DOHH2 (cell line): ENCODE data around the gene TMED4.

Experiments
- H3F3A ChIP-seq: fragments of 200-600 bp; sonication (generic), shearing (Covaris generic); 2 replicates; pipeline ENCODE4 v1.6.0; 2016; ENCODE audit warnings: antibody characterized with exemption, mild to moderate bottlenecking; ENCODE audit not compliant: control insufficient read depth, insufficient read depth
- H3K27ac ChIP-seq: fragments of 200-600 bp; sonication (generic); 2 replicates; pipeline ENCODE4 v1.5.1; 2014; ENCODE audit warnings: low read depth, mild to moderate bottlenecking, low read length, moderate library complexity
- H3K27me3 ChIP-seq: fragments of 200-600 bp; sonication (generic); 2 replicates; pipeline ENCODE4 v1.6.1; 2014; ENCODE audit warnings: mild to moderate bottlenecking, low read length, mixed read lengths; ENCODE audit not compliant: control insufficient read depth
- H3K36me3 ChIP-seq: fragments of 200-600 bp; sonication (generic); 2 replicates; pipeline ENCODE4 v1.6.1; 2014; ENCODE audit warnings: mild to moderate bottlenecking, low read length, moderate library complexity, mixed read lengths; ENCODE audit not compliant: control insufficient read depth
- H3K4me1 ChIP-seq: fragments of 200-600 bp; sonication (generic); 2 replicates; pipeline ENCODE4 v1.6.1; 2014; ENCODE audit warnings: mild to moderate bottlenecking, low read length, mixed read lengths; ENCODE audit not compliant: control insufficient read depth
- H3K4me2 ChIP-seq: fragments of 200-600 bp; sonication (generic); 2 replicates; pipeline ENCODE4 v1.6.0; 2014; ENCODE audit warnings: mild to moderate bottlenecking, low read length, moderate library complexity
- H3K4me3 ChIP-seq: fragments of 200-600 bp; sonication (generic); 2 replicates; pipeline ENCODE4 v1.5.1; 2014; ENCODE audit warnings: mild to moderate bottlenecking, low read length, mixed read lengths
- H3K79me2 ChIP-seq: fragments of 200-600 bp; sonication (generic); 2 replicates; pipeline ENCODE4 v1.6.1; 2014; ENCODE audit warnings: mild to moderate bottlenecking, low read length, mixed read lengths; ENCODE audit not compliant: control insufficient read depth
- H3K9me2 ChIP-seq: fragments of 200-600 bp; sonication (generic); replicated peaks from 2 replicates; pipeline ENCODE4 v1.6.1; 2014; ENCODE audit warnings: mild to moderate bottlenecking, low read length, mixed read lengths; ENCODE audit not compliant: control insufficient read depth
- H3K9me3 ChIP-seq: fragments of 200-600 bp; sonication (generic); 2 replicates; pipeline ENCODE4 v1.6.1; 2014; ENCODE audit warnings: antibody characterized with exemption, low read length, mixed read lengths; ENCODE audit not compliant: control insufficient read depth, insufficient read depth
- H4K20me1 ChIP-seq: fragments of 200-600 bp; sonication (generic); 2 replicates; pipeline ENCODE4 v1.6.0; 2014; ENCODE audit warnings: low read depth, mild to moderate bottlenecking, antibody characterized with exemption, low read length, moderate library complexity; ENCODE audit not compliant: control insufficient read depth, insufficient read depth
- CTCF ChIP-seq: fragments of 200-600 bp; sonication (generic); IDR thresholded peaks from one replicate; pipeline ENCODE4 v1.5.1; 2014; ENCODE audit warnings: antibody characterized with exemption, mild to moderate bottlenecking, low read depth, low read length; ENCODE audit not compliant: poor library complexity, severe bottlenecking
- EZH2phosphoT487 ChIP-seq: fragments of 200-600 bp; sonication (generic); IDR thresholded peaks from 2 replicates; pipeline ENCODE4 v1.6.1; 2017; ENCODE audit warnings: borderline replicate concordance, mild to moderate bottlenecking, antibody characterized with exemption, low read length, moderate library complexity, mixed read lengths

TMED4 gene

GRCh38 chr7:44629829-44630522, 47.9 kb upstream of the TMED4 start:
- no peaks in the 10 kb centered on the region for H3K9me3 ChIP-seq

DNA sequence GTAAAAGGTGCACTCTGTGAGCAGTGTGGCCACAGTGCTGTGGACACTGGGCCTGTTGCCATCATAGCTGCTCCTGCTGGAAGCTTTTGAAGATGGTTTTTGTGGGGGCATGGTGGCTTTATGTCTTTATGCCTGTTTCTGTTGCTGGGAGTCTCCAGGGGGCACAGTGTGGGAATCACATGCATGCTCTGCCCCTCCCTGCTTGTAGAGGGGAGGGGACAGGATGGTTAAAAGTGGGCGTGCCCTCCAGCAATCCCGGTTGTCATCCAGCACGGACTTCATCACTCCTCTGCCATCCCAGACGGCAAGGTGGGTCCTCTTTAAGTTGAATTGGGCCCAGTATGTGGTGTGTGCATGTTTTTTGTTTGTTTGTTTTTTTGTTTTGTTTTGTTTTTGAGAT, 44.6 kb upstream of the TMED4 start:
- Histone ChIP-seq H3K79me2 (peaks cover 65% of the 10 kb centered on the region), H3K9me2 (no peaks in the 10 kb centered on the region), H4K20me1 (peaks cover 19% of the 10 kb centered on the region), H3K27ac (no peak overlapping the region), H3K27me3 (no peaks in the 10 kb centered on the region), H3K4me3 (no peak overlapping the region), H3F3A (peaks cover 8% of the 10 kb centered on the region; the same call in 1 of the 2 replicates), H3K4me1 (peaks cover 30% of the 10 kb centered on the region), H3K4me2 (no peak overlapping the region), H3K36me3 (peaks cover 61% of the 10 kb centered on the region), H3K9me3 (no peaks in the 10 kb centered on the region)
- TF ChIP-seq CTCF (no peak), EZH2phosphoT487 (no peak)

More at GRCh38 chr7:44629829-44630522, 47.9 kb upstream of the TMED4 start:
- Histone ChIP-seq H3K79me2 (peaks cover 51% of the 10 kb centered on the region), H3K36me3 (peaks cover 42% of the 10 kb centered on the region), H4K20me1 (peaks cover 6% of the 10 kb centered on the region; the same call in 1 of the 2 replicates), H3K27me3 (no peaks in the 10 kb centered on the region), H3K9me2 (no peaks in the 10 kb centered on the region), H3K4me1 (peaks cover 62% of the 10 kb centered on the region), H3K27ac (peak overlapping the region; percentile 65), H3K4me3 (peak overlapping the region; percentile 12), H3K4me2 (peak overlapping the region; percentile 34), H3F3A (peaks cover 15% of the 10 kb centered on the region)
- no peak for TF ChIP-seq EZH2phosphoT487
- TF ChIP-seq CTCF, result no peak

DNA sequence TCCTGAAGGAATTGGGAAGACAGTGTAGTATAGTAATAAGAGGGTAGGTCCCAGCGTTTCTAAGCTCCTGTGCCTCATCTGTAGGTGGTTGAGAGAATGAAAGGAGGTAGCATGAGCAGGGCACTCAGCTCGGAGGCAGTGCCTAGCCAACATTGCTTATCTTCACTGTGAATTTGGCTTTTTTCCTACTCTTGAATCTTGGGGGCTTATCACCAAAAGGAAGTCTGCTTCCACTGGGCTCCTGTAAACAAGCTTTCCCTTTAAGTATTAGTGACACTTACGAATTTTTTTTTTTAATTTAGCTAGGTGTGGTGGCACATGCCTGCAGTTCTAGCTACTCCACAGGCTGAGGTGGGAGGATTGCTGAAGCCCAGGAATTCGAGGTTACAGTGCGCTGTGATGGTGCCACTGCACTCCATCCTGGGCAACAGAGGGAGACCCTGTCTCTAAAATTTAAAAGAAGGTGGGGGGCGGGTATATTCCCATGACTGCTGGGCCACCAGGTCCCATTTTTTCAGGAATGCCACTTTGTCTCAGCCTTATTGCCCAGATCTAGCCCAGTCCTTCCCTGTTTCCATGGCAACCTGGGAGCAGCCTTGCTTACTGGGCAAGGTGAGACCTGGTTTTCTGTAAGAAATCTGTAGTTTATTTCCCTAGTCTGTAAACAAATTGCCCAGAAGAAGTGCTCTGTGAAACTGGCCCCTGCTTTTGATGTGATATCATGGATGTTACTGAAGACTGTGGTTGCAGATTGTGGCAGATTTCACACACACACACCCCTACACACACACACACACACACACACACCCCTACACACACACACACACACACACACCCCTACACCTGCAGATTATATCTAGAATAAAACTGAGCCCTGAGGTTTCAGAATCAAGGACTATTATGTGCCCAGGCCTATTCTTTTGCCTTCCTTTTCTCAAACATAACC, 43.8 kb upstream of the TMED4 start:
- H3F3A ChIP-seq, result peaks cover 5% of the 10 kb centered on the region; the same call in 1 of the 2 replicates

More for the DNA sequence above, 43.8 kb upstream of the TMED4 start:
- Histone ChIP-seq H3K4me2 (no peak overlapping the region), H3K27ac (no peak overlapping the region), H3K4me3 (no peak overlapping the region), H3K9me2 (no peaks in the 10 kb centered on the region), H4K20me1 (peaks cover 23% of the 10 kb centered on the region), H3K4me1 (peaks cover 22% of the 10 kb centered on the region), H3K79me2 (peaks cover 69% of the 10 kb centered on the region), H3K9me3 (no peaks in the 10 kb centered on the region), H3K27me3 (no peaks in the 10 kb centered on the region), H3K36me3 (peaks cover 57% of the 10 kb centered on the region)
- TF ChIP-seq CTCF (no peak), EZH2phosphoT487 (no peak)
